Activated CD8-positive, alpha-beta memory T cell treated with anti-CD3 and anti-CD28 coated beads for 36 hours (primary cell): ENCODE results near the gene RREB1. TPM values are rescaled to one million over a fixed set of nuclear protein-coding genes. Genes with fewer than 3 reads are reported as not detected.

Experiments used
- CTCF ChIA-PET: fragments of 350-600 bp; sonication (Branson Sonifier 250); formaldehyde crosslinking; loops from one replicate; lab custom pipeline; 2021; ENCODE audit warnings: antibody characterized with exemption; lab: Charles Lee
- POLR2A ChIA-PET: fragments of 350-600 bp; sonication (Branson Sonifier 250); formaldehyde crosslinking; loops from one replicate; lab custom pipeline; 2021; ENCODE audit warnings: antibody characterized with exemption; lab: Charles Lee
- total RNA-seq, 2 experiments: library from RNA; stranded (reverse); gene quantifications; one replicate each; pipeline ENCODE4 v1.2.3, GENCODE V29; 2021

RREB1 gene
- total RNA-seq, 2 experiments from 2014 or later = 16.8 to 18.3 TPM

GRCh38 chr6:7224731-7225130 is 117.0 kb downstream of the RREB1 start:
- ChIA-PET CTCF (no interaction called here), POLR2A (no interaction called here)

DNA sequence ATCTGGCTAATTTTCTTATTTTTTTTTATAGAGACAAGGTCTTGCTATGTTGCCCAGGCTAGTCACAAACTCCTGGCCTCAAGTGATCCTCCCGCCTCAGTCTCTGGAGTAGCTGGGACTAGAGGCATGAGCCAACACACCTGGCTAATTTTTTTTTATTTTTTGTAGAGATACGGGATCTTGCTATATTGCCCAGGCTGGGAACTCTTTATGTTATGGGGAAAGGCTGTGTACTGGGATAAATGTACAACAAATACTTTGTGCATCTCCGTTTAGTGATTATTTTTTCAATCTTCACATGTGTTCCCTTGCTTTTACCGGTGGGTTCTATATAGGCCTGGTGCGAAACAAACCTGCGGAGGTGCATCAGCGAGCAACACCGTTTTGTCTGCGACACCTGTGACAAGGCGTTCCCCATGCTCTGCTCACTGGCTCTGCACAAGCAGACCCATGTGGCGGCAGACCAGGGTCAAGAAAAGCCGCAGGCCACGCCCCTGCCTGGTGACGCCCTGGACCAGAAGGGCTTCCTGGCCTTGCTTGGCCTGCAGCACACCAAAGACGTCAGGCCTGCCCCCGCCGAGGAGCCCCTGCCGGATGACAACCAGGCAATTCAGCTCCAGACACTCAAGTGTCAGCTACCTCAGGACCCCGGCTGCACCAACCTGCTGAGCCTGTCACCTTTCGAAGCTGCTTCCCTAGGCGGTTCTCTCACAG is 121.1 kb downstream of the RREB1 start:
- CTCF ChIA-PET = no interaction called here

DNA sequence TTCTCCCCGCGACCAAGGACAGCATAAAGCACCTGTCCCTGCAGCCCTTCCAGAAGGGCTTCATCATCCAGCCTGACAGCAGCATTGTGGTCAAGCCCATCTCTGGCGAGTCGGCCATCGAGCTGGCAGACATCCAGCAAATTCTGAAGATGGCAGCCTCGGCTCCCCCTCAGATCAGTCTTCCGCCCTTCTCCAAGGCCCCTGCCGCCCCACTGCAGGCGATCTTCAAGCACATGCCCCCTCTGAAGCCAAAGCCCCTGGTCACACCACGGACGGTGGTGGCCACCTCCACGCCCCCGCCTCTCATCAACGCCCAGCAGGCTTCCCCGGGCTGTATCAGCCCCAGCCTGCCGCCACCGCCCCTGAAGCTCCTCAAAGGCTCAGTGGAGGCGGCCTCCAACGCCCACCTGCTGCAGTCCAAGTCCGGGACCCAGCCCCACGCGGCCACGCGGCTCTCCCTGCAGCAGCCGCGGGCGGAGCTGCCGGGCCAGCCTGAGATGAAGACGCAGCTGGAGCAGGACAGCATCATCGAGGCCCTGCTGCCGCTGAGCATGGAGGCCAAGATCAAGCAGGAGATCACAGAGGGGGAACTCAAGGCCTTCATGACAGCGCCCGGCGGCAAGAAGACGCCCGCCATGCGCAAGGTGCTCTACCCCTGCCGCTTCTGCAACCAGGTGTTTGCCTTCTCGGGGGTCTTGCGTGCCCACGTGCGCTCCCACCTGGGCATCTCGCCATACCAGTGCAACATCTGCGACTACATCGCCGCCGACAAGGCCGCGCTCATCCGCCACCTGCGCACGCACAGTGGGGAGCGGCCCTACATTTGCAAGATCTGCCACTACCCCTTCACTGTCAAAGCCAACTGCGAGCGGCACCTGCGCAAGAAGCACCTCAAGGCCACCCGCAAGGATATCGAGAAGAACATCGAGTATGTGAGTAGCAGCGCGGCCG is 121.9 kb downstream of the RREB1 start:
- CTCF ChIA-PET = no interaction called here
- POLR2A ChIA-PET = no interaction called here

More for the DNA sequence above, 121.1 kb downstream of the RREB1 start:
- POLR2A ChIA-PET = no interaction called here

GRCh38 chr6:7230327-7230691 is 122.5 kb downstream of the RREB1 start:
- CTCF ChIA-PET = no interaction called here
- POLR2A ChIA-PET = no interaction called here

GRCh38 chr6:7230956-7231713 is 123.4 kb downstream of the RREB1 start:
- ChIA-PET CTCF (interaction anchor here (1.6 kb wide), 1 partner anchor 12 kb away, joined by 3 read pairs; no protein-coding TSS in a partner anchor), POLR2A (no interaction called here)

DNA sequence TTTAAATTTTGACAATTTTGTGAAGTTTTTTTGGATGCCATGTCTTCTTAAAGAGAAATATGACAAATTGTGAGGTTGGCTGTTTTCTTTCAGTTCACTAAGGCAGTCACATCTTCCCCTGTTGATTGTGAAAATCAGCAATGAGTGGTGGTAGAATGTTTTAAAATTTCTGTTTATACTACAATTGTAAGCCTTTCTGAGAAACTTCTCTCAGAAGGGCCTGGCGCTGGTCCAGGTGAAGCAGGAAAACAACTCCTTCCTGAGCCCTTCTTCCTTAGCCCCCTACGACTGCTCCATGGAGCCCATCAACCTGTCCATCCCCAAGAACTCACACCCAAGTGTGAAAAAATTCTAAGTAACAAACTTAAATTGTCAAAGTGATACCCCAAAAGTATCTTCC is 124.6 kb downstream of the RREB1 start:
- CTCF ChIA-PET = interaction anchor here (1.6 kb wide), 1 partner anchor 11 kb away, joined by 3 read pairs; no protein-coding TSS in a partner anchor
- POLR2A ChIA-PET = no interaction called here

DNA sequence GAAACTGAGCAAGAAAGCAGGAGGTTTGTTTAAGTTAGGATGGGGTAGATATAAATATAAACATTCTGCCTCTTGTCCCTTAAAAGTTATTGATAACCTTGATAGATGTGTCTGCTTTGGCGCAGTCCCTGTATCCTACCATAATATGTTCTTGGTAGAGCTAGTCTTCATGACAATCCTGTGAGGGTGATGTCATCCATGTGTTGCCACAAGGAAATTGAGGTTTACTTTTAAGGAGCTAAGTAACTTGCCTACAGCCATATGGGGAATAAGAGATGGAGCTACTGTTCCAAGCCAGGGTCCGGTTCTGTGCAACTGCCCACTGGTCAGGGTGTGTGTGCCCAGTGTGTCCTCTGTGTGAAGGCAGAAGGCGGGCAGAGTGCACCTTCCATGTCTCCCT is 126.8 kb downstream of the RREB1 start:
- CTCF ChIA-PET = interaction anchor here (1.5 kb wide), 1 partner anchor 9 kb away, joined by 3 read pairs; no protein-coding TSS in a partner anchor
- POLR2A ChIA-PET = no interaction called here

GRCh38 chr6:7235712-7236305 is 128.0 kb downstream of the RREB1 start:
- ChIA-PET CTCF (interaction anchor here (1.5 kb wide), 1 partner anchor 8 kb away, joined by 3 read pairs; no protein-coding TSS in a partner anchor), POLR2A (no interaction called here)

DNA sequence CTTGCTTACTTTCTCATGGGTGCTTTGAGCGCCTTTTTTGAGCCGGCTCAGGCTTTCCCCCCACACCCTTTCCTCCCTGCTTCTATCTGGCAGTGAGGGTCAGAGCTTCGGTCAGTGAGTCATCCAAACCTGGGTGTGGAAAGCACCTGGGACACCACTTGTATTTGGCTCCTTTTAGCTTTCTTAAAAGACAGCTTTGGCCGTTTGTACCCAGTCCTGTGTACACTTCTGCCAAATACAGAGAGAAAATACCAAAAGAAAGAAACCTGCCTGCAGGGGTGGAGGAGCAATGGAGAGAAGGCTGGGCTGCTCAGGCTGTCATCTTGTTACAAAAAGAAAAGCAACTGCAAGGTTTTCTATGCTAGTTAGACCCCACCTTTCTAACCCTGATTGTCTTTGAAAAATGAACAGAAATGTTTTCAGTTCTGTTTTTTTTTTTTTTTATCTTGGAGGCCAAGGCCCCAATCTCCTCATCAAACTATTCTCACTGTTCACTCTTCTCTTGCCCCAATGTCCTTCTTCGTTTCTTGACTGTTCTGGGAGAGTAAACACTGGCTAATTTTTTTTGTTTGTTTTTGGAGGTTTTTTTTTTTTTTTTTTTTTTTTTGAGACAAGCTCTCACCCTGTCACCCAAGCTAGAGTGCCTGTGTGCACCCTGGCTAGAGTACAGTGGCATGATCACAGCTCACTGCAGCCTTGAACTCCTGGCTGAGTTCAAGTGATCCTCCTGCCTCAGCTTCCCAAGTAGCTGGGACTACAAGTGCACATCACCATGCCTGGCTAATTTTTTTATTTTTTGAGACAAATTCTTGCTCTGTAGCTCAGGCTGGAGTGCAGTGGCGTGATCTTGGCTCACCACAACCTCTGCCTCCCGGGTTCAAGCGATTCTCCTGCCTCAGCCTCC is 128.8 kb downstream of the RREB1 start:
- POLR2A ChIA-PET = interaction anchor here (0.6 kb wide), 1 partner anchor 165 kb away, joined by 3 read pairs; no protein-coding TSS in a partner anchor

GRCh38 chr6:7237653-7238188 is 130.0 kb downstream of the RREB1 start:
- ChIA-PET POLR2A (no interaction called here), CTCF (interaction anchor here (1.0 to 2.1 kb wide), 3 partner anchors 76 to 546 kb away, joined by 3 to 4 read pairs (median 3); no protein-coding TSS in a partner anchor)

More for the DNA sequence above, 128.8 kb downstream of the RREB1 start:
- CTCF ChIA-PET = no interaction called here

DNA sequence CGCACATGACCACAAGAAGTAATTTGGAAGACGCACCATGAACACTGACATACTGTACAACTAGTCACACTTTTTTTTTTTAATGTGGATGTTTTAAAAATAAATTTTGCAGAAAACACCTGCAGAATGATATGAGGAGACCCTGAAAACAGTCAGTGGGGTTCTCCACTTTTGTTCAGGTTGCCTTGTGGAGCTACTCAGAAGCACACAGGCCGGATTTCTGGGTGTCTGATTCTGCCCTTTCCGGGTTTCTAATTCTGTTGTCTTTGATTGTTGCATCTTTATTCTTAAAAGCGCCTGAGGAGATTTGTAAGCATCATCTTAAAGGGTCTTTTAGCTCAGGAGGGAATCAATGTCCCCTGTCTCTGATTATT is 130.8 kb downstream of the RREB1 start:
- ChIA-PET CTCF (interaction anchor here (0.5 to 2.1 kb wide), 10 partner anchors 21 to 564 kb away, joined by 3 to 5 read pairs (median 4); no protein-coding TSS in a partner anchor), POLR2A (interaction anchor here (0.6 to 0.7 kb wide), 2 partner anchors 170 to 396 kb away, joined by 3 to 7 read pairs; no protein-coding TSS in a partner anchor)

GRCh38 chr6:7238900-7239589 is 131.3 kb downstream of the RREB1 start:
- POLR2A ChIA-PET = interaction anchor here (0.7 kb wide), 1 partner anchor 397 kb away, joined by 3 read pairs; no protein-coding TSS in a partner anchor
- CTCF ChIA-PET = interaction anchor here (0.5 to 2.1 kb wide), 12 partner anchors 10 to 564 kb away, joined by 3 to 5 read pairs (median 3); no protein-coding TSS in a partner anchor

- ChIA-PET POLR2A (no interaction called here), CTCF (interaction anchor here (0.6 to 2.1 kb wide), 7 partner anchors 9 to 565 kb away, joined by 3 to 5 read pairs (median 4); no protein-coding TSS in a partner anchor)
Measured at GRCh38 chr6:7239590-7239948, 131.8 kb downstream of the RREB1 start.

GRCh38 chr6:7240351-7240750 is 132.6 kb downstream of the RREB1 start:
- ChIA-PET POLR2A (no interaction called here), CTCF (no interaction called here)

GRCh38 chr6:7241160-7241559 is 133.4 kb downstream of the RREB1 start:
- CTCF ChIA-PET = no interaction called here
- POLR2A ChIA-PET = no interaction called here
